H1 (cell line): ENCODE measurements around the gene TEN1. TPM values are rescaled to one million over a fixed set of nuclear protein-coding genes. Genes with fewer than 3 reads are reported as not detected.

ENCODE experiments used
- CTCF ChIA-PET: fragments of 300-600 bp; sonication (Branson Sonifier 250); formaldehyde crosslinking; loops from one replicate; lab custom pipeline; 2021; ENCODE audit not compliant: partially characterized antibody; lab: Charles Lee
- POLR2A ChIA-PET: fragments of 300-600 bp; sonication (Branson Sonifier 250); formaldehyde crosslinking; loops from one replicate; lab custom pipeline; 2021; ENCODE audit warnings: inconsistent platforms; ENCODE audit not compliant: partially characterized antibody; lab: Charles Lee
- DNase-seq, 2 experiments: peaks; one replicate each; pipeline versions ENCODE4 v3.0.0 to v3.0.0-alpha.2; 2010 to 2022; ENCODE audit warnings: low spot score in 2 of 2, low read depth in 1 of 2, mixed read lengths in 1 of 2
- FAIRE-seq: peaks from 2 replicates; lab custom pipeline; 2011; peaks lifted over from hg19 to GRCh38; lab: Jason Lieb, UNC
- H2AFZ ChIP-seq: 2 replicates; pipeline ENCODE4 v1.8.1; 2012; ENCODE audit warnings: low read length, inconsistent platforms
- H2AK5ac ChIP-seq: 2 replicates; pipeline ENCODE4 v1.6.1; 2013; ENCODE audit warnings: low read depth, low read length
- H2BK120ac ChIP-seq: replicated peaks from 2 replicates; pipeline ENCODE3; 2013; ENCODE audit warnings: low read depth, low read length, inconsistent platforms
- H2BK12ac ChIP-seq: 2 replicates; pipeline ENCODE4 v1.6.1; 2013; ENCODE audit warnings: low read depth, low read length
- H2BK15ac ChIP-seq: 2 replicates; pipeline ENCODE4 v1.6.1; 2013; ENCODE audit warnings: low read length
- H2BK20ac ChIP-seq: 2 replicates; pipeline ENCODE4 v1.6.1; 2013; ENCODE audit warnings: low read length
- H2BK5ac ChIP-seq: 2 replicates; pipeline ENCODE4 v1.6.1; 2013; ENCODE audit warnings: low read depth, low read length
- H3K14ac ChIP-seq: 2 replicates; pipeline ENCODE4 v1.6.1; 2013; ENCODE audit warnings: inconsistent platforms; ENCODE audit not compliant: insufficient read length
- H3K18ac ChIP-seq: 2 replicates; pipeline ENCODE4 v1.6.1; 2013; ENCODE audit warnings: low read length; ENCODE audit errors: extremely low read depth
- H3K23ac ChIP-seq: 2 replicates; pipeline ENCODE4 v1.6.1; 2013; ENCODE audit warnings: inconsistent platforms; ENCODE audit not compliant: insufficient read length
- H3K23me2 ChIP-seq: 2 replicates; pipeline ENCODE4 v1.6.1; 2013; ENCODE audit warnings: low read depth, low read length
- H3K27ac ChIP-seq: 2 replicates; pipeline ENCODE4 v1.6.1; 2011; ENCODE audit warnings: low read depth, low read length, inconsistent platforms
- H3K27me3 ChIP-seq, 4 experiments: replicated peaks in 1 of 4; 1 replicate in 1 of 4; 2 replicates in 3 of 4; pipeline versions ENCODE4 v1.6.1 to v1.8.1; 2011 to 2013; ENCODE audit warnings: low read length in 3 of 4, mild to moderate bottlenecking in 3 of 4, inconsistent platforms in 2 of 4, mixed read lengths in 2 of 4, moderate library complexity in 1 of 4; ENCODE audit not compliant: control insufficient read depth in 3 of 4, insufficient read depth in 3 of 4; ENCODE audit errors: extremely low read depth in 1 of 4
- H3K36me3 ChIP-seq, 4 experiments: 2 replicates each; pipeline versions ENCODE4 v1.6.1 to v1.8.1; 2011 to 2013; ENCODE audit warnings: mild to moderate bottlenecking in 4 of 4, low read length in 3 of 4, moderate library complexity in 2 of 4, control low read depth in 1 of 4, inconsistent platforms in 1 of 4; ENCODE audit not compliant: insufficient read depth in 4 of 4, control insufficient read depth in 2 of 4
- H3K4ac ChIP-seq: replicated peaks from 2 replicates; pipeline ENCODE3; 2013; ENCODE audit warnings: low read length, low read depth, mixed read lengths, inconsistent platforms; ENCODE audit not compliant: insufficient read length
- H3K4me1 ChIP-seq, 4 experiments: replicated peaks in 1 of 4; 1 replicate in 1 of 4; 2 replicates in 3 of 4; pipeline versions ENCODE4 v1.6.1 to v1.8.1; 2011 to 2013; ENCODE audit warnings: low read length in 3 of 4, inconsistent platforms in 2 of 4, mixed read lengths in 1 of 4; ENCODE audit not compliant: insufficient read depth in 4 of 4, control insufficient read depth in 3 of 4
- H3K4me2 ChIP-seq, 2 experiments: 2 replicates each; pipeline versions ENCODE4 v1.6.1 to v1.8.1; 2011 to 2013; ENCODE audit warnings: low read depth in 2 of 2, low read length in 2 of 2, control low read depth in 1 of 2, inconsistent platforms in 1 of 2, mild to moderate bottlenecking in 1 of 2; ENCODE audit not compliant: insufficient read depth in 1 of 2
- H3K4me3 ChIP-seq, 4 experiments: fragments of 200-600, 300-600 bp in 1 of 4; sonication (generic), shearing (Covaris generic), sonication (Bioruptor Twin) in 1 of 4; 2 replicates each; pipeline versions ENCODE4 v1.5.1 to v1.8.1; 2011 to 2016; ENCODE audit warnings: low read length in 4 of 4, low read depth in 3 of 4, control low read depth in 2 of 4, inconsistent platforms in 2 of 4, mild to moderate bottlenecking in 2 of 4, mixed read lengths in 1 of 4, moderate library complexity in 1 of 4; ENCODE audit not compliant: insufficient read depth in 2 of 4; ENCODE audit errors: extremely low read depth in 1 of 4
- H3K56ac ChIP-seq: replicated peaks from 2 replicates; pipeline ENCODE3; 2013; ENCODE audit warnings: low read depth, mild to moderate bottlenecking, mixed read lengths, low read length, inconsistent platforms; ENCODE audit not compliant: insufficient read length
- H3K79me1 ChIP-seq: 2 replicates; pipeline ENCODE4 v1.6.1; 2013; ENCODE audit warnings: low read depth, low read length, control low read depth
- H3K79me2 ChIP-seq, 2 experiments: 2 replicates each; pipeline versions ENCODE4 v1.6.1 to v1.8.1; 2012 to 2013; ENCODE audit warnings: low read length in 2 of 2, mild to moderate bottlenecking in 2 of 2, inconsistent platforms in 1 of 2; ENCODE audit not compliant: insufficient read depth in 2 of 2, control insufficient read depth in 1 of 2
- H3K9ac ChIP-seq, 4 experiments: replicated peaks in 1 of 4; 1 replicate in 1 of 4; 2 replicates in 3 of 4; pipeline versions ENCODE4 v1.6.1 to v1.8.1; 2011 to 2013; ENCODE audit warnings: low read depth in 3 of 4, low read length in 3 of 4, control low read depth in 2 of 4, mild to moderate bottlenecking in 2 of 4, moderate library complexity in 2 of 4, inconsistent platforms in 1 of 4; ENCODE audit errors: extremely low read depth in 1 of 4
- H3K9me3 ChIP-seq, 2 experiments: 2 replicates each; pipeline versions ENCODE4 v1.6.1 to v1.8.1; 2012 to 2013; ENCODE audit warnings: mild to moderate bottlenecking in 2 of 2, moderate library complexity in 2 of 2, control low read depth in 1 of 2, inconsistent platforms in 1 of 2, low read depth in 1 of 2, low read length in 1 of 2, mixed read lengths in 1 of 2; ENCODE audit not compliant: insufficient read depth in 2 of 2
- H4K20me1 ChIP-seq, 2 experiments: replicated peaks in 1 of 2; 2 replicates each; pipeline versions ENCODE3 to v1.8.1; 2011 to 2013; ENCODE audit warnings: inconsistent platforms in 2 of 2, low read length in 2 of 2, mild to moderate bottlenecking in 1 of 2; ENCODE audit not compliant: insufficient read depth in 2 of 2, control insufficient read depth in 1 of 2
- H4K5ac ChIP-seq: 2 replicates; pipeline ENCODE4 v1.6.1; 2013; ENCODE audit warnings: low read length, low read depth, mixed read lengths, inconsistent platforms; ENCODE audit not compliant: insufficient read length
- H4K8ac ChIP-seq: 2 replicates; pipeline ENCODE4 v1.8.0; 2013; ENCODE audit warnings: mild to moderate bottlenecking, moderate library complexity, low read length, inconsistent platforms; ENCODE audit not compliant: insufficient read depth; ENCODE audit errors: extremely low read depth
- H4K91ac ChIP-seq: replicated peaks from 2 replicates; pipeline ENCODE3; 2013; ENCODE audit warnings: low read length, mixed read lengths, inconsistent platforms; ENCODE audit not compliant: insufficient read length
- ATF3 ChIP-seq: IDR thresholded peaks from 2 replicates; pipeline ENCODE4 v1.6.1; 2011; ENCODE audit warnings: low read depth, mild to moderate bottlenecking, low read length; ENCODE audit not compliant: insufficient read depth
- CBX5 ChIP-seq: fragments of 300-800, 300-1000 bp; sonication (generic); IDR thresholded peaks from 2 replicates; pipeline ENCODE4 v1.7.1; 2016; ENCODE audit warnings: antibody characterized with exemption, low read length, low read depth
- CEBPB ChIP-seq: IDR thresholded peaks from 2 replicates; pipeline ENCODE4 v1.6.1; 2012; ENCODE audit warnings: low read depth, low read length
- CREB1 ChIP-seq: IDR thresholded peaks from 2 replicates; pipeline ENCODE4 v1.6.1; 2012; ENCODE audit warnings: inconsistent platforms
- CTBP2 ChIP-seq: IDR thresholded peaks from 2 replicates; pipeline ENCODE4 v1.7.0; 2011; ENCODE audit warnings: borderline replicate concordance, mild to moderate bottlenecking, moderate library complexity, mixed read lengths, low read length; ENCODE audit not compliant: insufficient read depth, insufficient read length
- EZH2 ChIP-seq: fragments of 200-600 bp; sonication (generic); IDR thresholded peaks from 2 replicates; pipeline ENCODE4 v1.7.1; 2012; ENCODE audit warnings: low read depth, mild to moderate bottlenecking, moderate library complexity, low read length, inconsistent platforms; ENCODE audit not compliant: severe bottlenecking
- RAD21 ChIP-seq, 2 experiments: IDR thresholded peaks in 1 of 2; conservative IDR thresholded peaks in 1 of 2; 2 replicates each; pipeline ENCODE4 v1.6.1; 2011; ENCODE audit warnings: low read depth in 2 of 2, low read length in 2 of 2, improper control_type of control experiment in 1 of 2, inconsistent platforms in 1 of 2, mild to moderate bottlenecking in 1 of 2, moderate library complexity in 1 of 2
- RFX5 ChIP-seq: IDR thresholded peaks from 2 replicates; pipeline ENCODE4 v1.6.1; 2011; ENCODE audit warnings: low read depth, low read length, improper control_type of control experiment, borderline replicate concordance
- RXRA ChIP-seq: IDR thresholded peaks from 2 replicates; pipeline ENCODE4 v1.6.1; 2011; ENCODE audit warnings: low read depth, mild to moderate bottlenecking, low read length, moderate library complexity; ENCODE audit not compliant: insufficient read depth
- SIRT6 ChIP-seq: IDR thresholded peaks from one replicate; pipeline ENCODE4 v1.7.1; 2012; ENCODE audit warnings: low read length, inconsistent platforms
- TAF1 ChIP-seq: IDR thresholded peaks from 2 replicates; pipeline ENCODE4 v1.6.1; 2011; ENCODE audit warnings: mild to moderate bottlenecking, low read depth, low read length
- TBP ChIP-seq: IDR thresholded peaks from 2 replicates; pipeline ENCODE4 v1.6.1; 2011; ENCODE audit warnings: low read depth, low read length, improper control_type of control experiment
- WGBS, 2 experiments: shearing (Covaris generic) in 1 of 2; methylation state at CpG; one replicate each; pipeline versions ENCODE4 v1.1.6 to v1.1.7; 2013 to 2015; ENCODE audit warnings: low lambda C conversion rate in 2 of 2, mixed read lengths in 2 of 2, inconsistent platforms in 1 of 2, low coverage in 1 of 2, missing lambda C conversion rate in 1 of 2; ENCODE audit not compliant: insufficient replicate concordance in 2 of 2, insufficient coverage in 1 of 2, insufficient read length in 1 of 2; ENCODE audit errors: extremely low coverage in 1 of 2, missing lambda C conversion rate in 1 of 2; 5-methylcytosine and 5-hydroxymethylcytosine counted together
- polyA plus RNA-seq, 7 experiments: library from polyadenylated mRNA; depleted of rRNA in 3 of 7; stranded (reverse) in 5 of 7; unstranded in 2 of 7; fragments of >200 nt in 5 of 7; fragments of 200-250 nt in 2 of 7; gene quantifications; 1 replicate in 5 of 7; 2 replicates in 1 of 7; 4 replicates in 1 of 7; pipeline versions ENCODE4 v1.2.1 to v1.2.3, GENCODE V29; 2011 to 2013; ENCODE audit warnings: missing spikeins in 2 of 7, mixed read lengths in 2 of 7
- total RNA-seq: library from RNA; stranded (reverse); fragmentation: NEBNext Ultra II Directional; extraction: Animal tissue kit (Norgen Biotek cat#: 25700); gene quantifications from 2 replicates; pipeline ENCODE4 v1.2.1, GENCODE V29; 2021
- TF ChIP-seq, protein P1 (sequence below): IDR thresholded peaks from 2 replicates; pipeline ENCODE4 v1.6.1; 2012; ENCODE audit warnings: inconsistent platforms

Gene TEN1
- total and polyA plus RNA-seq, 2 of the 8 experiments (the other 6 are each of a cell fraction or from before 2014, with no cell fraction given) = 15.9 to 18.7 TPM

DNA sequence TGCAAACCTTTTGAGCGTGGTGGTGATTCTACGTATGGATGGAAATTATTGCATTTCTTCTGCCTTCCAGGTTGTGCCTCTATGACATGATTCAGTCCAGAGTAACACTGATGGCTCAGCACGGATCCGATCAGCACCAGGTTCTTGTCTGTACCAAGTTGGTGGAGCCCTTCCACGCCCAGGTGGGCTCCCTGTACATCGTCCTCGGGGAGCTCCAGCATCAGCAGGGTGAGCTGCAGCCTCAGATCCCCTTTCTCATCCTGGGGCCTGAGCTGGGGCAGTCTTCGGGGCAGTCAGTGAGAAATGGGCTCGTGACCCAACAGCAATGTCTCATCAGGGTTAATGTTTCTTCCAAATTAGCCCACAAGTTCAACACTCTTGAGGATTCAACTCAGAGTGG, 12.4 kb downstream of the TEN1 start:
- no peak overlapping the region for H3K4ac ChIP-seq
- no peaks in the 10 kb centered on the region for H3K4me1 ChIP-seq
- no peak overlapping the region for H3K4me3 ChIP-seq
- H3K79me2 ChIP-seq = no peaks in the 10 kb centered on the region
- H4K5ac ChIP-seq = no peak overlapping the region
- H3K23me2 ChIP-seq = no peaks in the 10 kb centered on the region
- no peak overlapping the region for H2BK12ac ChIP-seq
- H4K8ac ChIP-seq = no peak overlapping the region
- no peak for DNase-seq
- H3K56ac ChIP-seq = no peak overlapping the region
- H3K79me1 ChIP-seq = no peaks in the 10 kb centered on the region
- no peaks in the 10 kb centered on the region for H4K20me1 ChIP-seq
- H3K18ac ChIP-seq = no peak overlapping the region
- H2BK15ac ChIP-seq = no peak overlapping the region
- H3K23ac ChIP-seq = no peak overlapping the region
- 93% methylated on average over 9 of the region's 9 CpGs; no CpG with 5 or more reads in 1 of the 2 experiments for WGBS, 2 experiments
- no peaks in the 10 kb centered on the region for H3K27me3 ChIP-seq
- no peak overlapping the region for H4K91ac ChIP-seq
- no peak overlapping the region for H2BK120ac ChIP-seq
- H2BK20ac ChIP-seq = no peak overlapping the region
- H2BK5ac ChIP-seq = no peak overlapping the region
- H2AK5ac ChIP-seq = no peak overlapping the region
- no peaks in the 10 kb centered on the region for H3K9me3 ChIP-seq
- no peak overlapping the region for H3K27ac ChIP-seq
- H3K36me3 ChIP-seq = peaks cover 4 to 10% (median 7%) of the 10 kb centered on the region in 4 experiments; a peak in 7 of 8 replicates
- H3K4me2 ChIP-seq = no peak overlapping the region
- FAIRE-seq = no peak
- H2AFZ ChIP-seq = no peak overlapping the region
- H3K9ac ChIP-seq = no peak overlapping the region
- no peak overlapping the region for H3K14ac ChIP-seq
- ChIA-PET POLR2A (no interaction called here), CTCF (interaction anchor here (0.6 to 1.4 kb wide), 6 partner anchors 9 to 728 kb away, joined by 3 to 6 read pairs (median 4); partner anchors contain the start of gene MRPL38)
- TF ChIP-seq EZH2 (no peak), TBP (no peak), CREB1 (no peak), RAD21 (IDR thresholded peaks at IDR 0.05 in 1 of 2, conservative IDR thresholded peaks at IDR 0.05 in 1 of 2; ENCODE audit: low read depth in 2 of 2, low read length in 2 of 2) (no peak), RXRA (no peak), SIRT6 (no peak), RFX5 (no peak), CEBPB (no peak), ATF3 (no peak), CBX5 (no peak), TAF1 (no peak), CTBP2 (no peak)
- TF ChIP-seq, protein P1, sequence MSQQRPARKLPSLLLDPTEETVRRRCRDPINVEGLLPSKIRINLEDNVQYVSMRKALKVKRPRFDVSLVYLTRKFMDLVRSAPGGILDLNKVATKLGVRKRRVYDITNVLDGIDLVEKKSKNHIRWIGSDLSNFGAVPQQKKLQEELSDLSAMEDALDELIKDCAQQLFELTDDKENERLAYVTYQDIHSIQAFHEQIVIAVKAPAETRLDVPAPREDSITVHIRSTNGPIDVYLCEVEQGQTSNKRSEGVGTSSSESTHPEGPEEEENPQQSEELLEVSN = no peak
